ENCODE measurements around the gene MED27.

- TF ChIP-seq CTCF (conservative IDR thresholded peaks at IDR 0.05; ENCODE audit: low read depth, low read length) (no peak), NFE2L2 (IDR thresholded peaks at IDR 0.05; ENCODE audit: low read depth, low read length) (no peak), POLR2A (IDR thresholded peaks at IDR 0.05; ENCODE audit: low read depth, low read length) (no peak), ELK1 (IDR thresholded peaks at IDR 0.05; ENCODE audit: borderline replicate concordance, low read depth, low read length) (no peak), RAD21 (IDR thresholded peaks at IDR 0.05; ENCODE audit: low read length) (no peak)
These were observed 240.2 kb downstream of the MED27 start for GRCh38 chr9:131839281-131840084.
